SK-N-SH (cell line): ENCODE results near the gene IQSEC3. TPM values are rescaled to one million over a fixed set of nuclear protein-coding genes. Genes with fewer than 3 reads are reported as not detected.
"Not testable (repeated sequence)": the region's sequence is repeated elsewhere in the genome, so short reads cannot be mapped to it uniquely, and the experiment has no call there.

Experiments used
- CTCF ChIA-PET: fragments of 300-600, 350-600 bp; formaldehyde crosslinking; extraction: SDS; loops from one replicate; lab custom pipeline; 2021; lab: Yijun Ruan, JAX
- POLR2A ChIA-PET: fragments of 350-600 bp; sonication (Branson Sonifier 250); formaldehyde crosslinking; extraction: SDS; loops from one replicate; lab custom pipeline; 2020; ENCODE audit warnings: antibody characterized with exemption, inconsistent platforms; lab: Yijun Ruan, JAX
- DNase-seq: peaks from one replicate; pipeline ENCODE4 v3.0.0; 2012
- H2AFZ ChIP-seq: fragments of 200-600 bp; sonication (generic); 2 replicates; pipeline ENCODE4 v1.8.1; 2016; ENCODE audit warnings: antibody characterized with exemption, mild to moderate bottlenecking, low read depth
- H3F3A ChIP-seq: fragments of 200-600 bp; sonication (generic); replicated peaks from 2 replicates; pipeline ENCODE3; 2016; ENCODE audit warnings: antibody characterized with exemption, mild to moderate bottlenecking; ENCODE audit not compliant: insufficient read depth
- H3K27ac ChIP-seq, 2 experiments: fragments of 200-500 bp in 1 of 2; fragments of 200-600 bp in 1 of 2; sonication (Bioruptor generic) in 1 of 2; sonication (generic), shearing (Covaris generic) in 1 of 2; 2 replicates each; pipeline versions ENCODE4 v1.5.1 to v1.6.1; 2014 to 2016; ENCODE audit warnings: low read depth in 2 of 2, inconsistent platforms in 1 of 2, low read length in 1 of 2, mild to moderate bottlenecking in 1 of 2, mixed read lengths in 1 of 2
- H3K27me3 ChIP-seq: fragments of 200-600 bp; sonication (generic), shearing (Covaris generic); 2 replicates; pipeline ENCODE4 v1.6.1; 2016; ENCODE audit warnings: mixed run types; ENCODE audit not compliant: insufficient read depth
- H3K36me3 ChIP-seq, 2 experiments: fragments of 200-500 bp in 1 of 2; fragments of 200-600 bp in 1 of 2; sonication (Bioruptor generic) in 1 of 2; sonication (generic) in 1 of 2; replicated peaks in 1 of 2; 2 replicates each; pipeline versions ENCODE3 to v1.5.1; 2014 to 2016; ENCODE audit warnings: low read length in 1 of 2, mild to moderate bottlenecking in 1 of 2; ENCODE audit not compliant: insufficient read depth in 2 of 2, control insufficient read depth in 1 of 2
- H3K4me1 ChIP-seq, 2 experiments: fragments of 200-500 bp in 1 of 2; fragments of 200-600 bp in 1 of 2; sonication (Bioruptor generic) in 1 of 2; sonication (generic), shearing (Covaris generic) in 1 of 2; 2 replicates each; pipeline versions ENCODE4 v1.5.1 to v1.6.1; 2014 to 2016; ENCODE audit warnings: low read depth in 1 of 2, low read length in 1 of 2, mixed run types in 1 of 2; ENCODE audit not compliant: insufficient read depth in 2 of 2, control insufficient read depth in 1 of 2
- H3K4me2 ChIP-seq: fragments of 200-600 bp; sonication (generic), shearing (Covaris generic); 2 replicates; pipeline ENCODE4 v1.6.1; 2017; ENCODE audit warnings: mixed run types
- H3K4me3 ChIP-seq, 2 experiments: fragments of 200-500 bp in 1 of 2; fragments of 200-600 bp in 1 of 2; sonication (Bioruptor generic) in 1 of 2; sonication (generic), shearing (Covaris generic) in 1 of 2; 2 replicates each; pipeline versions ENCODE4 v1.5.1 to v1.8.1; 2014 to 2016; ENCODE audit warnings: low read depth in 2 of 2, inconsistent platforms in 1 of 2, low read length in 1 of 2, mild to moderate bottlenecking in 1 of 2, mixed read lengths in 1 of 2, moderate library complexity in 1 of 2
- H3K79me2 ChIP-seq: fragments of 200-600 bp; sonication (generic); 2 replicates; pipeline ENCODE4 v1.8.1; 2017; ENCODE audit warnings: mild to moderate bottlenecking; ENCODE audit not compliant: insufficient read depth
- H3K9ac ChIP-seq: fragments of 200-600 bp; sonication (generic); 2 replicates; pipeline ENCODE4 v1.6.1; 2017; ENCODE audit warnings: mixed run types
- H3K9me2 ChIP-seq: fragments of 200-600 bp; sonication (generic); 2 replicates; pipeline ENCODE4 v1.6.1; 2017; ENCODE audit warnings: mixed run types
- H3K9me3 ChIP-seq: fragments of 200-600 bp; sonication (generic); 2 replicates; pipeline ENCODE4 v1.6.1; 2017; ENCODE audit warnings: mixed run types, mild to moderate bottlenecking, moderate library complexity
- H4K20me1 ChIP-seq: fragments of 200-600 bp; sonication (generic); 2 replicates; pipeline ENCODE4 v1.6.1; 2017; ENCODE audit warnings: mild to moderate bottlenecking, mixed run types; ENCODE audit not compliant: insufficient read depth
- WGBS: methylation state at CpG from one replicate; pipeline ENCODE4 v1.1.6; 2017; ENCODE audit warnings: low lambda C conversion rate; 5-methylcytosine and 5-hydroxymethylcytosine counted together
- polyA plus RNA-seq, 3 experiments: library from polyadenylated mRNA; depleted of rRNA; stranded (reverse); fragments of >200 nt; gene quantifications; 2 replicates each; pipeline ENCODE4 v1.2.3, GENCODE V29; 2012

IQSEC3 gene
- polyA plus RNA-seq (2012; rRNA removed) = 0.02 and 0.08 TPM in 2 replicates
- 0.04 and 0.07 TPM in 2 replicates for polyA plus RNA-seq (2012; cell fraction: cytosol; rRNA removed)
- 0.19 and 0.47 TPM in 2 replicates for polyA plus RNA-seq (2012; cell fraction: nucleus; rRNA removed)

DNA sequence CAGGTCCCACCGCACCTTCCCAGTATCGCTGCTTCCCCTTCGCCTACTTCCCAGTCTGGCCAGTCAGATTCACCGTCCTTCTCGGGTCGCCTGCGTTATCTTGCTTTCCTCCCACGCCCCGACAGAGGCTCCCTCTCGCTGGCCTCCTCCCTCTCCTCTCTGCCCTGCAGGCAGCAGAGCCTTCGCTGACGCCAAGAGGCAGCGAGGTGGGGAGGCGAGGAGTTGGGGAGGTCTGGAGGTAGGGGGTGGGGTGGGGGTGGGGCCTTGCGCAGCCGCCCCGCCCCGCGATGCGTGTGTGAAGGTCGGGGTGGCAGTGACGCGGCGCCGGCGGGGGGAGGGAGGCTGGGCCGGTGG is at the start of gene IQSEC3:
TSS of gene IQSEC3 (plus strand) at position 340 of the 354 bp plus-strand sequence. CDS start 116 bp downstream, outside the sequence.
- DNase-seq, H2AFZ ChIP-seq, H3K36me3 ChIP-seq, CTCF ChIA-PET, H3K9me2 ChIP-seq, H3K9ac ChIP-seq, H3F3A ChIP-seq, H4K20me1 ChIP-seq, H3K4me2 ChIP-seq, H3K79me2 ChIP-seq, H3K27me3 ChIP-seq, H3K9me3 ChIP-seq, POLR2A ChIA-PET, H3K4me1 ChIP-seq: not testable (repeated sequence)
- 3% methylated on average over 6 of the region's 27 CpGs for WGBS
- Histone ChIP-seq H3K4me3 (peak within 1 kb of the TSS in 1 of 2 experiments; percentile 34; a peak in 2 of 4 replicates), H3K27ac (peak within 1 kb of the TSS in 1 of 2 experiments; percentile 58; a peak in 2 of 4 replicates)

DNA sequence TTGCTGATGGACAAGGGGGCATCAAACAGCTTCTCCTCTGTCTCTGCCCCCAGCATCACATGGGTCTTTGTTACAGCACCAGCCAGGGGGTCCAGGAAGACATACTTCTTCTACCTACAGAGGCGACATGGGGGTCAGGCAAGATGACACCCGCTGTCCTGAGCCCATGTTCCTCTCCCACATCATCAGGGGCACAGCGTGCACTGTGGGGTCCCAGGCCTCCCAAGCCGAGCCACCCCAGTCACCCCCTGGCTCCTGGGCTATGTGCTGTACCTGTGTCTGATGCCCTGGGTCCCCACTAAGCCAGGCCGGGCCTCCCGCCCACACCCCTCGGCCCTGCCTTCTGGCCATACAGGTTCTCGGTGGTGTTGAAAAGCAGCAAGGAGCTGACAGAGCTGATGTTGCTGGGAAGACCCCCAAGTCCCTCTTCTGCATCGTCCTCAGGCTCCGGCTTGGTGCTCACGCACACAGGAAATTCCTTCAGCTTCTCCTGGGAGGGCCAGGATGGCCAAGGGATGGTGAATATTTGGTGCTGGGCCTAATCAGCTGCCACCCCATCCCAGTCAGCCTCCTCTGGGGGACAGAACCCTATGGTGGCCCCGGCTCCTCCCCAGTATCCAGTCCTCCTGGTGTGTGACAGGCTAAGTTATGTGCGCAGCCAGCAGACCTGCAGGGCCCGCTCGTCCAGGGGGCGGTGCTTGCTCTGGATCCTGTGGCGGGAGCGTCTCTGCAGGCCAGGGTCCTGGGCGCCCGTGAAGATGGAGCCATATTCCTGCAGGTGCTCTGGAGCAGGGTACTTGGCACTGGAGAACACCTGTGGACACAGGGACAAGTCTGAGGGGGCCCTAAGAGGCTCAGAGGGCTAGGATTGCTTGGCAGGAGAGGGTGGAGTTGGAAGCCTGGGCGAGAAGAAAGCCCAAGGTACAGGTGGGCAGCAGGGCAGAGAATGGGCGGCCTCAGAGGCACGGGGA is 48.9 kb upstream of the IQSEC3 start:
- H3K9me3 ChIP-seq, H3K79me2 ChIP-seq, H3K9me2 ChIP-seq, H4K20me1 ChIP-seq, H3K4me2 ChIP-seq, H2AFZ ChIP-seq, H3K27ac ChIP-seq, H3K27me3 ChIP-seq, H3K9ac ChIP-seq, POLR2A ChIA-PET, CTCF ChIA-PET, H3K4me3 ChIP-seq, H3F3A ChIP-seq, DNase-seq: not testable (repeated sequence)
- peaks cover 4 to 19% of the 10 kb centered on the region in 2 experiments for H3K36me3 ChIP-seq
- peaks cover 0 to 12% of the 10 kb centered on the region in 2 experiments; a peak in 1 of 4 replicates for H3K4me1 ChIP-seq
- WGBS = 94% methylated on average over 14 of the region's 23 CpGs

DNA sequence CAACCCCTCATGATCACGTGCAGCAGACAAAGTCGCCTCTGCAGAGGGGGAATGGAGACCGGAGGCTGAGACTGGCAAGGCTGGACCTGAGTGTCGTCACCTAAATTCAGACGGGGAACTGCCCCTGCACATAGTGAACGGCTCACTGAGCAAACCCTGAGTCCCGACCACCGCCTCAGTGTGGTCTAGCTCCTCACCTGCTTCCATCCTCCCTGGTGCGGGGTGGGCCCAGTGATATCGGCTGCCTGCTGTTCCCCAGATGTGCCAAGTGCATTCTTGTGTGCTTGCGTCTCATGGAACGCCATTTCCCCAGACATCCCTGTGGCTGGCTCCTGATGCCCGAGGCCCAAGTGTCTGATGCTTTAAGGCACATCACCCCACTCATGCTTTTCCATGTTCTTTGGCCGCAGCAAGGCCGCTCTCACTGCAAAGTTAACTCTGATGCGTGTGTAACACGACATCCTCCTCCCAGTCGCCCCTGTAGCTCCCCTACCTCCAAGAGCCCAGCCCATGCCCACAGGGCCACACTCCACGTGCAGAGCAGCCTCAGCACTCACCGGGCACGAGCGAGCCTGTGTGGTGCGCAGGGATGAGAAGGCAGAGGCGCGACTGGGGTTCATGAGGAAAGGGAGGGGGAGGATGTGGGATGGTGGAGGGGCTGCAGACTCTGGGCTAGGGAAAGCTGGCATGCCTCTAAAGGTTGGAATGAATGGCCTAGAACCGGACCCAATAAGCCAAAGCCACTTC is 47.6 kb upstream of the IQSEC3 start:
- H2AFZ ChIP-seq, H3K4me2 ChIP-seq, H3K9me3 ChIP-seq, CTCF ChIA-PET, H3K79me2 ChIP-seq, POLR2A ChIA-PET, H3K9me2 ChIP-seq, H3K9ac ChIP-seq, DNase-seq, H3K27me3 ChIP-seq, H3K4me3 ChIP-seq, H3K4me1 ChIP-seq, H3K27ac ChIP-seq, H3F3A ChIP-seq, H4K20me1 ChIP-seq: not testable (repeated sequence)
- WGBS = 85% methylated on average over 9 of the region's 26 CpGs
- peaks cover 4 to 19% of the 10 kb centered on the region in 2 experiments for H3K36me3 ChIP-seq

DNA sequence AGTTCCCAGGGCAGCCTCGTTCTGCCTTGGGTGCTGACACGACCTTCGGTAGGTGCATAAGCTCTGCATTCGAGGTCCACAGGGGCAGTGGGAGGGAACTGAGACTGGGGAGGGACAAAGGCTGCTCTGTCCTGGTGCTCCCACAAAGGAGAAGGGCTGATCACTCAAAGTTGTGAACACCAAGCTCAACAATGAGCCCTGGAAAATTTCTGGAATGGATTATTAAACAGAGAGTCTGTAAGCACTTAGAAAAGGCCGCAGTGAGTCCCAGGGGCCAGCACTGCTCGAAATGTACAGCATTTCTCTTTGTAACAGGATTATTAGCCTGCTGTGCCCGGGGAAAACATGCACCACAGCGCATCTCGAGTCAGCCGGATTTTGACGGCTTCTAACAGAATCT is 46.7 kb upstream of the IQSEC3 start:
- H3K79me2 ChIP-seq, H3K4me2 ChIP-seq, H3K27me3 ChIP-seq, POLR2A ChIA-PET, H4K20me1 ChIP-seq, H3K9me3 ChIP-seq, H3K9ac ChIP-seq, H3K4me1 ChIP-seq, H3K27ac ChIP-seq, H3F3A ChIP-seq, DNase-seq, H3K4me3 ChIP-seq, H2AFZ ChIP-seq, CTCF ChIA-PET, H3K9me2 ChIP-seq: not testable (repeated sequence)
- WGBS = 98% methylated on average over 7 of the region's 11 CpGs
- peaks cover 4 to 19% of the 10 kb centered on the region in 2 experiments for H3K36me3 ChIP-seq
